GM12874 (cell line): ENCODE results near the gene PLCB1.

ENCODE experiments used
- TF ChIP-seq, protein P1 (sequence below): IDR thresholded peaks from 2 replicates; pipeline ENCODE4 v1.5.1; 2011; ENCODE audit warnings: low read depth, mild to moderate bottlenecking, control low read depth, low read length, moderate library complexity; ENCODE audit not compliant: insufficient read depth

PLCB1 gene

GRCh38 chr20:8421981-8422380, 289.9 kb downstream of the PLCB1 start:
- TF ChIP-seq, protein P1, sequence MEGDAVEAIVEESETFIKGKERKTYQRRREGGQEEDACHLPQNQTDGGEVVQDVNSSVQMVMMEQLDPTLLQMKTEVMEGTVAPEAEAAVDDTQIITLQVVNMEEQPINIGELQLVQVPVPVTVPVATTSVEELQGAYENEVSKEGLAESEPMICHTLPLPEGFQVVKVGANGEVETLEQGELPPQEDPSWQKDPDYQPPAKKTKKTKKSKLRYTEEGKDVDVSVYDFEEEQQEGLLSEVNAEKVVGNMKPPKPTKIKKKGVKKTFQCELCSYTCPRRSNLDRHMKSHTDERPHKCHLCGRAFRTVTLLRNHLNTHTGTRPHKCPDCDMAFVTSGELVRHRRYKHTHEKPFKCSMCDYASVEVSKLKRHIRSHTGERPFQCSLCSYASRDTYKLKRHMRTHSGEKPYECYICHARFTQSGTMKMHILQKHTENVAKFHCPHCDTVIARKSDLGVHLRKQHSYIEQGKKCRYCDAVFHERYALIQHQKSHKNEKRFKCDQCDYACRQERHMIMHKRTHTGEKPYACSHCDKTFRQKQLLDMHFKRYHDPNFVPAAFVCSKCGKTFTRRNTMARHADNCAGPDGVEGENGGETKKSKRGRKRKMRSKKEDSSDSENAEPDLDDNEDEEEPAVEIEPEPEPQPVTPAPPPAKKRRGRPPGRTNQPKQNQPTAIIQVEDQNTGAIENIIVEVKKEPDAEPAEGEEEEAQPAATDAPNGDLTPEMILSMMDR = no peak

DNA sequence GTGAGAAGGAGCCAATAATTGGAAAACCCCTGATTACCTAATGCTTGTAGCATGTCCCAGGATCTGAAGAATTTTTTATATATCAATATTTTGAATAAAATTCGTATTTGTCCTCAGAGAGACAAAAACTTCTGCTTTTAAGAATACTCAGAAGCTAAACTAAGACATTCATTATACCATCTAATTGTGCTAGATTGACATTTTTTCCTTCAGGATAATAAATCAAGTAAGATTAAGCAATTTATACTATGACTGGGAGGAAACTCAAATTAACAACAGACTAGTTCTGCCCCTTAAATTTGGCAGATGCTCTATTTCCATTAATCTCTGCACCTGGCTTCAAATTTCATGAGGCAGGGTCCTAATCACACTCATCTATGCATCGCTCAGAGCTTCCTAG, 291.4 kb downstream of the PLCB1 start:
- TF ChIP-seq, protein P1 = no peak

DNA sequence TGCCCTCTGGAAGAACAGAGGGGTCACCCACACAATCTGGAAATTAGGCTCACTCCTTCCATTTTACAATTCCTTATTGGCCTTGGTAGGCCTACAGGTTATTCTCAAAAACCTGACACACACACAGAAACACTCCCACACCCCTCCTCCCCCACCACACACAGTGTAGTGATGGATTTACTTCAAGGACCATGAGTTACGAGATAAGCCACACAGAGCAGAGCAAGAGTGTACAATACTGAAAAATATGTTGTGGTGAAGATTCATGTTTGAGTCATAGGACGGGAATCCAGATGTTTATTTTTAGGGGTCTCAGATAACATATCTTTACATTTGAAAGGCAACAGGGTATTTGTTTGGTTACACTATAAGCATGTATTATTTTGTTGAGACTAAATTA, 291.9 kb downstream of the PLCB1 start:
- TF ChIP-seq, protein P1 = no peak

DNA sequence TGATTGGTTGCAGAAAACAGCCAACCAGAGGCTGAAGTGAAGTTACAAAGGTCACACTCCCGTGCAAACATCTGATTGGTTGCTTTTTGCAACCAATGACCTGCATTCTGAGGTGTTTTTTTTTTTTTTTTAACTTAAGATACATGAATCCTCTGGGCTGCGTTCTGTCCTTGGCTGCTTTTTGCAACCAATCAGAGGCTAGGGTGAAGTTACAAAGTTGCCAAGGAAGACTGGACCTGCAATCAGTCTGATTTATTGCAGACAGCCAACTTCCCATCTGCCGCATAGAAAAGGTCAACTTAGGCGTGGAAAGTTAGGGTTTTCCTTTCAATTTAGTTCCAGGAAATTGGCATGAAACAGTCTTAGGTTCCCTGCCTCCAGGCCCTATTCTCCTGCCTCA, 292.9 kb downstream of the PLCB1 start:
- TF ChIP-seq, protein P1 = no peak

GRCh38 chr20:8425802-8426201, 293.7 kb downstream of the PLCB1 start:
- TF ChIP-seq, protein P1 = no peak

DNA sequence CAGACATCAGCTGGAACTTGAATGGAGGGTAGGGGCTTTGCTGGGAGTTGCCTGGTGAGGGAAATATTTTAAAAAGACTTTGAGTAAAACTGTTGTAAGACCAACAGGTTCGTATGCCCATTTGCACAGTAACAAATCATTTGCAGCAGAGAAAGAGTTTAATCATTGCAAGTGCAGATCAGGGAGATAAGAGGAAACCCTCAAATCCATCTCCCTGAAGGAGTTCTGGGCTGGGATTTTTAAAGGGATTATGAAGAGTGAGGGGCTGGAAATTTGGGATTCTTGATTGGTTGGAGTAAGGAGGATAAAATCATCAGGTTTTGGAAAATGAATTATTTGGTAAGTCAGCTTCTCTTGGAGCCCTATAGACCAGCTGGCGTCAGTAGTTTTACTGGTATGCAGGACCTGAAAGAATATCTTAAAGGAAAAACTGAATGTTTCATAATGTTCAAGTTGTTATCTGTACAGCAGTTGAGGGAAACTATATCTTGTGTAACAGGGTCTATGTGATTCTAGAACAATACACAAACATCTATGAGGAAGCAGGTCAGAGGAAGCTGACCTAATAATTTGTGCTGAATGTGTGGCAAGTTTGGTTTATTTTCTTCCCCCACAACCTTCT, 295.5 kb downstream of the PLCB1 start:
- TF ChIP-seq, protein P1 = no peak

GRCh38 chr20:8428988-8429387, 296.9 kb downstream of the PLCB1 start:
- TF ChIP-seq, protein P1 = no peak
